ENCODE data around the gene HCFC1R1.

Gene HCFC1R1

DNA sequence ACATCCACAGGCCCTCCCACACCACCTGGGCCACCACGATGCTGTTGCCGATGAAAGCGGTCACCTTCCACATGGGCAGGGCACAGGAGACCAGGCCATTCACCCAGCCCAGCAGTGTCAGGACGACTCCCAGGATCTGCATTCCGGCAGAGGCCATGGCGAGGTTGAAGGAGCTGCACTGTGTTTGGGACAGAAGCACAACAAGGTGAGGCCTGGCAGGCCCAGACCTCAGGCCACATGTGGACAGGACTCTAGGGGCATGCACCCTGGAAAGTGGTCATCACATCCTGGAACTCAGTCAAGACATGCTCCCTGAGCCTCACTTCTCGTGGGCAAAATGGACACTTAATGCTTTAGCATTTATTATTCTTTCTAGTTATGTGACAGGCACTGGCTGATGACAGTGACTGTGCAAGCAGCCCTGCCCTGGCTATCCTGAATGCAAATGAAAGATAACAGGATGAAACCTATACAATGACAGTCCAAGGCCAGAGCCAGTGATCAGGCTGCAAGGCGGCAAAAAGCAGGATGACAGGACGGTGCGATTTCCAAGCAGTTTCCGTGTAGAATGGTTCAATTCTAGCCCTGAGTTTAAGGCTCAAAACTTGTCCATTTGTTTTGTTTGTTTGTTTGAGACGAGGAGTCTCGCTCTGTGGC, 7.7 kb downstream of the HCFC1R1 start:
- no peak for DNase-seq

DNA sequence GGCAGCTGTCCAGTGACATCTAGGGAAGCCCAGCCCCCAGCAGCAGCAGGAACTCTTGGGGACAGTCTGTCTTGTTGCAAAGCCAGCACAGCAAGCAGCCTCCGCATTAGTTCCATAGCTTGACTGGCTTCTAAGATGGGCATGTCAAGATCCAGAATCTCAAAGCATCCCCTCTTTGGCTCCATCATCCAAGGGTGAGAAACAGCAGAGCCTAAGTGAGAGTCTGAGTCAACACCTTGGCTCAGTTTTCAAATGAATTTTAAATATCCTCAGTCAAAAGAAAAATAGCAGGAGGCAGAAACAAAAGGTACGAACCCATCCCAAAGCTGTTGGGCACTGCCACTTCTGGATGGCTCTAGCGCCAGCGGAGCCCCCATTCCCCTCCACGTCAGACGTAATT, 8.8 kb downstream of the HCFC1R1 start:
- DNase-seq: no peak

DNA sequence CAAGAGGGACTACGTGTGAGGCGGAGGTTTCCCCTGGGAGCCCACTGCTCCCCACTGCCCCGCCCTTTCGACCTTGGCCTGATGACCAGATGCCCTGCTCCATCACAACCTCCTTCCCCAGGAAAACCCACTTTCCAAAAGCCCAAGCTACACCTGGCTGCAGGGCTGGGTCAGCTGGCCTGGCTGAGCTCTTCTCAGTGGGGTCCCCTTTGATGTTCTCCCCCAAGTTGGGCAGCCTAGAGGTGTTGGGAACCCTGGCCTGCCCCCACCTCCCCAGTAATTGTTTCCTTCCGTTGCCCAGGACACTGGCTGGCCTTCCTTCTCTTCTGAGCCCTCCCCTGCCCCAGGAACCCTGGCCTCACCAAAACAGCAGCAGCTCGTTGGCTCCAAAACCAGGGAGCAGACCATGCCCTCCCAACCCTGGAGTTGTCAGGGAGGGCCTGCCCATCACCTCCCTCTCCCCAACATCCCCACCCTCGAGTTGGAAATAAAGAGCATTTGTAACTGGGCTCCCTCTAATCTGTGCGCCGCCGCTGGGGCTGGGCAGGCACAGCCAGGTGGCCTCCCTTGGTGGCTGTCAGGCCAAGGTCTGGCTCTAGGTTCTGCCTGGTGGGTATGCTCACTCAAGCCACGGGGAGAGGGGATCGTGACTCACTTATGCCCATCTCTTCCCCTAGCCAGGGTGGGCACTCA, 9.6 kb downstream of the HCFC1R1 start:
- DNase-seq: no peak

DNA sequence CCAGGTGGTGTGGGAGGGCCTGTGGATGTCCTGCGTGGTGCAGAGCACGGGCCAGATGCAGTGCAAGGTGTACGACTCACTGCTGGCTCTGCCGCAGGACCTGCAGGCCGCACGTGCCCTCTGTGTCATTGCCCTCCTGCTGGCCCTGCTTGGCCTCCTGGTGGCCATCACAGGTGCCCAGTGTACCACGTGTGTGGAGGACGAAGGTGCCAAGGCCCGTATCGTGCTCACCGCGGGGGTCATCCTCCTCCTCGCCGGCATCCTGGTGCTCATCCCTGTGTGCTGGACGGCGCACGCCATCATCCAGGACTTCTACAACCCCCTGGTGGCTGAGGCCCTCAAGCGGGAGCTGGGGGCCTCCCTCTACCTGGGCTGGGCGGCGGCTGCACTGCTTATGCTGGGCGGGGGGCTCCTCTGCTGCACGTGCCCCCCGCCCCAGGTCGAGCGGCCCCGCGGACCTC, 10.2 kb downstream of the HCFC1R1 start:
- DNase-seq: no peak

DNA sequence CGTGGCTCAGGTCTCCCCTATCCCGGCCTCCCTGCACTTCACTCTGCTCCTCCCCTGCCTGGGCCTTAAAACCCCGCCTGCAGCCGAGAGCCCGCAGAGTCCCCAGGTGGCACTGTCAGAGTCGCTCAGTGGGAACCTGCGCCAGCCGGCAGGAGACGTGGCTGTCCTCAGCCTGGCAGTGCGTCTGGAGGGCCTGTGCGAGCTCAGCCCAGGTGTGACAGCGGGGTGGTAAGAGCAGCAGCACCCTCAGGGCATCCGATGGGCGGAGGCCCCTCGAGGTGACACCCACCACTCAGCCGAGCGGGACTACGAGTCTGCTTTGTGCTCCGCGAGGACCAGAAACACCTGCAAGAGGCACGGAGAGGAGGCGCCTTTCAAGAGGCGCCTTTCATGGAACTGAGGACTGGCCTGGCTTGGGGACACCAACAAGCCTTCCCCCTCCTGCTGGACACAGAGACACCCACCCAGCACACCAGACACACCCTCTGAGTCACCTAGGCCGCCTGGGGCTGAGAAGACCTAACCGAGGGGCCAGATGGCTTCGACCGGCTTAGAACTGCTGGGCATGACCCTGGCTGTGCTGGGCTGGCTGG, 10.8 kb downstream of the HCFC1R1 start, which contains the start of gene CLDN9:
CLDN9 (plus strand) TSS at position 96 of the 593 bp plus-strand sequence; CDS start at position 536, 440 bp downstream.
- peak; percentile 91 for DNase-seq

DNA sequence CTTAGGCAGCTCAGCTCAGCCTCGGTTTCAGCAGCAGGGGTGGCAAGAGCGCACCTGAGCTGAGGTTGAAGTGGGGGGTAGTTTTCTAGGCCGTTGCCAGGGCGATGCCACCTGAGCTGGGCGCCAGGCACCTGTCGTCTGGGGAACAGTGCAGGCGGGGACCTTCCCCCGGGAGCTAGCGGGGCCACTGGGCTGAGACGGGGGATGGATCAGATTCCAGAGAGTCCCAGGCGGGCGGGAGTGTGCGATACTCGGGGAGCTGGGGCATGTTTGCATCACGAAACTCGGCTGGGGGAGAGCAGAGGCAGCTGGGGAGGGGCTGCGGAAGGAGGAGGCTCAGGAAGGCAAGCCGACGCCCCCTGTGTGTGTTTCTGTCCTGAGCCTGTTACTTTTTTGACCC, 11.5 kb downstream of the HCFC1R1 start:
- peak; percentile 96 for DNase-seq

DNA sequence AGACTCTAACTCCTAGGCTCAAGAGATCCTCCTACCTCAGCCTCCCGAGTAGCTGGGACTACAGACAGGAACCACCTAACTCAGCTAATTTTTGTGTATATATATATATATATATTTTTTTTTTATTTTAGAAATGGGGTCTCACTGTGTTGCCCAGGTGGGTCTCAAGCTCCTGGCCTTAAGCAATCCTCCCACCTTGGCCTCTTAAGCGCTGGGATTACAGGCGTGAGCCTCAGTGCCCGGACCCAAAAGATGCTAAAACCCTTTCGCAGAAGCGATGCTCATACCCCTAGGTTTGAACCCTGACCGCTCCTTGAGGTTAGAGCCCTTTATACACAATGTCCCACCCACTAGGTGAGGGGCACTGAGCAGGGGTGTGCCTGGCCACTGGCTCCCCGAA, 13.2 kb downstream of the HCFC1R1 start:
- DNase-seq: no peak

DNA sequence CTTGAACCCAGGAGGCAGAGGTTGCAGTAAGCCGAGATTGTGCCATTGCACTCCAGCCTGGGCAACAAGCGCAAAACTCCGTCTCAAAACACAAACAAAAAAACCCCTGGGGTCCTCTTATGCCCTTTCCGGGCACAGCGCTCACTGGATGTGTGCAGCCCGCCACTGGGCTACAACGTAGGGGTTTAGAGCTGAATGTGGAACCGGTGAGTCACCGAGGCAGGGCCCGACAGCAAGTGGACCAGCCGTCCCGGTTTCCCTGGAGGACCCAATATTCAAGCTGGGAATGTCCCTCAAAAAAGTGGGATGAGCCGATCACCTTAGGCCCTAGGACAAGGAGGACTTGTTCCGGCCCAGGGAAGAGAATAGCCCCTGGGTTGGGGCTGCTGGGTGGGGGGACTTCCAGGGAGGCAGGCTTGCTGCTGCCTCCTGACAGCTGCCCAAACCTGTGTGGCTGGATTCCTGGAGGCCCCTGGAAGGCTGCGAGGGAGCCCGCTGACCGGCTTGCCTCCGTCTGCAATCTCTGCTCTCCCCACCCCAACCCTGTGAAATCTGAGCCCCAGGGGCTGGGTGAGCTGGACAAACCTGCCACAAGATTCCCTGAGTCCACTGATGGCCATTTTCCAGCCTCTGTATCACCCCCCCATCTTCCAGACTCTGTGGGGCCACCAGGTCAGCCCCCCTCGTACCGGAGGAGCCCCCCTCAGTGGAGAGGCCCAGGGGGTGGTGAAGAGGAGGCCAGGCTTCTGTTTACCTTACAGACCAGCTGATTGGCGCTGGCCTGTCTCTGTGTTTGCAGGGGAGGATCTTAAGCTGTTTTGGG, 14.0 kb downstream of the HCFC1R1 start:
- DNase-seq: no peak

DNA sequence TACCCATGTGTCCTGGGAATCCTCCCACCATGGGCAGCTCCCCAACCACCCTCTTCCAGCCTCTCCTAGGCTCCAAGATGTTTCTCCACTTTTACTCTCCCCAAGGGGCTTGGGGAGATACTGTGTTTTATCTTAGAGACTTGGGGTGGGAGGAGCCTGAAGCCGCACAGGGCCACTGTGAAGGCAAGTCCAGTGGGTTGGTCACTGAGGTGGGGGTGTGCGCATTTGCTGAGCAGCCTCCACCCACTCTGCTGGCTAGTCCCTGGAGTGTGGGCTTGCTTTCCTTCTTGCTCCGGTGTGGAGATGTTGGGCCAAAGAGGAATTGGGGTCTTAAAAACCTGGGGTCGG, 15.1 kb downstream of the HCFC1R1 start:
- DNase-seq: no peak

DNA sequence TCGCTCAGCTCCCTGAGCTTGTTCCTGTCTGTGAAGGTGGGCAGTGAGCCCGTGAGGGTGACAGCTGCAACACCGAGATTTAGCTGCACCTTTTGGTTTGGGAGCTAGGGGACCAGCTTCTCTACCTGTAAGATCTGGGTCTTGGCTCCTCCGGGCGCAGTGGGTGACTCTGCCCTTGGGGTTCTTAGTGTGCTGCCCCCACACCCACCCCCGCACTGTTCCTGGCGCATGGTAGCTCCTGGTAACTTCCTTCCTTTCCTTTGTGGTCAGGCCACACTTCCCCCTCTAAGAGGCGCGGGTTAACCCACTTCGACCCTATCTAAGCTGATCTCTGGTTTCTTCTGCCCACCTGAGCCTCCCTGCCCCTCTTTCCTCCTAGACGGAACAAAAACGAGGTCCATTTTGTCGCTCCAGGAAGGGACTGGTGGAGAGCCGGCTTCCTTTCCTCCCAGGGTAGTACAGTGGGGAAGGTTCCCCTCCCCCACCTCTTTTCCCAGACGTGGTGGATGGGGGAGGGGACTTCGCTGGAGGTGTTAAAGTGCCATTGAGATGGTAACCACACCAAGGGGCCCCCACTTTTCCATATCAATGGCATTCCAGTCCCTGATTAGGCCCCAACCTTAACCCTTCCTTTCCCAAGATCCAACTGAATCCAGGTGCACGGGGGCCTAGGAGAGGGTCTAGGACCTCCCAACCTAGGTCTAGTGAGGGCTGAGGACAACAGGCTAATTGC, 15.6 kb downstream of the HCFC1R1 start:
- DNase-seq: no peak

DNA sequence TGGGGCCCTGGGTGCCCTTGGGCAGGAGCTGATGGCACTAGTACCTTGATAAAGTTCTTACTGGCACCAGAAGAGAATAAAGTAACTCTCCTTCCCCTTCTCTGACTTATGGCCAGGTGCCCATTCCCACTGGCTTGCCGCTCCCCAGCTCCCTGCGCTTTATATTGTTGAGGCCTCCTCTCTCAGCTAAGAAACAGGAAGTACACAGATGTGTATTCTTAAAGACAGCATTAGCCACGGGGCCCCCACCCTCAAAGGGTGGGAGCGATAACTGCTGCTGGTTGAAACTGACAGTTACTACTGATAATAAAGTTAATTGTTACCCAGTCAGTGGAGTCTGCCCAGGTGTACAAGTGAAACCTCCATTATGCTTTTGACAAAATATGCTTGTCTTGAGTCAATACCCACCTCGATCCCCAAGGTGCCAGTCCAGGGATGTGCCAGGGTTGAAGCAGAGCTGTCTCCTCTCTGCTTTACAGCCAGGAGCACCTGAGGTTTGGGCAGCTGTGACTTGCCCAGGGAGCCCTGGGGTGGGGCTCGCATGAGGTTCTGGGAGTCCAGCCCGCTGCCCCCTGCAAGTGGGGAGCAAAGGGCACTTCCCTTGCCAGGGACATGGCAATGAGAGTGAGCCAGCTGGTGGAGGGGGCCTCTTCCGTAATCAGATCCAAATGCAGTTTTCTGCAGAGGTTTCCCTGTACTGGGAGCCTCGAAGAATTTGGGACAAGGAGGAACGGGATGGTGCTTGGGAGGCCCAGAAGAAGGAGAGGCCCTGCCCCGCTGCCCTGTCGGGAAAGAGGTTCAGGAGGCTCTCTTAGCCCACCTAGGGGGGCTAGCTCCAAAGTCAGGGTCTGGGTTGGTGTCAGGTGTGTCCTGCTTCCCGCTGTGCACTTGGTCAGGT, 16.4 kb downstream of the HCFC1R1 start:
- no peak for DNase-seq

DNA sequence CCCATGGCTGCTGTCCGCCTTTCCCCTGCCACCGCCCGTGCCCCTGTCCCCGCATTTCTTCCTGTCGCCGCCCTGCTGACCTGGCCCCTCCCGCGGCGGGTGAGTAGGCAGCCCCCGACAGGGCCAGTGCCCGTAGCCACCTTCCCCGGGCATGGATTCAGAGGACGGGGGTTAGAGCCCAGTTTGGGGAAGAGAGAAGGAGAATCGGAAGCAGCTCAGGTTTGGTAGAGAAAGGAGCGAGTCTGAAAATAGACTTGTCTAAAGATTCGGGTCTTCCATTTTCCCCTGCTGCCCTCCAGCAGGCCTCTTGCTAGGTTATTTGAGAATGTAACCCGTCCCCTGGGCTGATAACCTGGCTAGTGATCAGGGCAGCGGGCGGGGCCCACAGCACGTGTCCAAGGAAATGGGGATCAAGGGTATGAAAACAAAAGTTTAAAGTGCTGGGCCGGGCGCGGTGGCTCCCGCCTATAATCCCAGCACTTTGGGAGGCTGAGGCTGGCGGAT, 18.9 kb downstream of the HCFC1R1 start:
- no peak for DNase-seq

DNA sequence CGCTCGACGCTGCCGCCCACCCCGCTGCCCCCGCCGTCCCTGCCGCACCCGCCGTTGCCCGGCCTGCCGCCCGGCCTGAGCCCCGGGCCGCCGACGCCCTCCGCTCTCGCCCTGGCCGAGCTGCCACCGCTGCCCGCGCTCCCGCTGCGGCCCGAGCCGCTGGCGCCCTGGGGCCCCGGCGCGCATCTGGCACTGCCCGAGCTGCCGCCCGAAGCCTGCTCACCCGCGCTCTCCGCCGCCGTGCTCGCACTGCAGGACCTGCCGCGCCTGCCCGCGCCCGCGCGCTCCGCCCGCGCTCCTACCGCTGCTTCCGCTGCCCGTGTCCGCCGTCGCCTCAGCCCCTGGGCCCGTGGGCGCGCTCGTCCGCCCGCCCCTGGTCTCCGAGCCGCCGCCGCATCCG, 19.4 kb downstream of the HCFC1R1 start:
- no peak for DNase-seq

DNA sequence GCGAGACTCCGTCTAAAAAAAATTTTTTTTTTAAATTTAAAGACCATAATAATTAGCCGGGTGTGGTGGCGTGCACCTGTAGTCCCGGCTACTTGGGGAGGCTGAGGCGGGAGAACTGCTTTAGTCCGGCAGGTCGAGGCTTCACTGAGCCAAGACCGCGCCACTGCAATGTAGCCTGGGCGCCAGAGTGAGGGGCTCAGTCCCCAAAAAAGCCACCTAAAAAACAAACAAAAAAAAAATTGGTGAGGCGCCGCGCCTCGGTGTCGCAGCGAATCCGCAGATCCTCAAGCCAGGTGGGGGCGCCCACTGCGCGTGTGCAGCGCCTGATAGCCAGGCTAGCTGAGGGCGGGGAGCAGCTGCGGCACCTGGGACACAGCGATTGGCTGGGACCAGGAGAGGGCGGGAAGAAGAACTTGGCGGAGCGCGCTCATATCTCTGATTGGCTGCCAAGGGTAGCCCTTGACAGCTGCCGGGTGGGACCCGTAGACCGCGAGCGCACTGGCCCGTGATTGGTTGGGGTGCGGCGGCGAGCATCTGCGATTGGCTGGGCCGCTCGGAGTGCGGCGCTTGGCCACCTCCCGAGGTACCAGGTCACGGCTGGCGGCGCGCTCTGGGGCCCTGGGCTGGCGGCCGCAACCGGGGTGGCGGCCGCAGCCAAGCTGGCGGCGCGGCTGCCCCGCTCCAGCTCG, 20.0 kb downstream of the HCFC1R1 start:
- DNase-seq: peak; percentile 98

DNA sequence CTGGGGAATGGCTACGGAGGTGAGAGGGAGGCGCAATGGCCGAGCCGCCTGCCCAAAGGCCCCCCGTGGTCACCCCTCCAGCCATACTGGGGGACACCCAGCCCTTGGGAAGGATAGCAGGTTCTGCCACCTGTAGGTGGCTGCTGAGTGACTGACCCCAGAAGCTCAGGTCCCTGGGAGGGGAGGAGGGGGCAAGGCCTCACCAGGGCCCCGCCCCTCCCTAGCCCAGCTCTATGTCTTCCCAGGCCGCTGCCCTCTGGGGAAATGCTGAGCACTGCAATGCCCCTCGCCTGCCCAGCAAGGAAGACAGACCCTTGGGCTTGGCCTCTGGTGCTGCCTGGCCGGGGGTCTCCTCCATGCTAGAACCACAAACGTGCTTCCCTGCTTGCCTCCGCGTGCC, 22.4 kb downstream of the HCFC1R1 start:
- DNase-seq: no peak

DNA sequence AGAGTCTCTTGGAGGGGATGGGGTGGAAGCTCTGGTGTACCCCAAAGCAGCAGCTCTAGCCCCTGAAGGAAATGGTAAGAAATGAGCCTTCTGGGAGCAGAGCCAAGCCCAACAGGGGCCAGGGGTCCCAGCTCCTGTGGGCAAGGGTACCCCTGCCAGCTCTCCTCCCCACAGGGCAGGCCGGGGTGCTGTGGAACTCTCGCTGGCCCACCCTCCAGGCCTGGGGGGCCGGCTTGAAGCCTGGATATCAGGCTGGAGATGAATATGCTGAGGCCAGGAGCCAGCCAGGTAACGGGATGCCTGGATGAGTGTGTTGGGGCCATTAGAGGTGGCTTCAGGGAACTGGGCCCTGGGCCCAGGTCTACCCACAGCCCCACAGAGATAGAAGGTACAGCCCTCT, 23.2 kb downstream of the HCFC1R1 start:
- no peak for DNase-seq

DNA sequence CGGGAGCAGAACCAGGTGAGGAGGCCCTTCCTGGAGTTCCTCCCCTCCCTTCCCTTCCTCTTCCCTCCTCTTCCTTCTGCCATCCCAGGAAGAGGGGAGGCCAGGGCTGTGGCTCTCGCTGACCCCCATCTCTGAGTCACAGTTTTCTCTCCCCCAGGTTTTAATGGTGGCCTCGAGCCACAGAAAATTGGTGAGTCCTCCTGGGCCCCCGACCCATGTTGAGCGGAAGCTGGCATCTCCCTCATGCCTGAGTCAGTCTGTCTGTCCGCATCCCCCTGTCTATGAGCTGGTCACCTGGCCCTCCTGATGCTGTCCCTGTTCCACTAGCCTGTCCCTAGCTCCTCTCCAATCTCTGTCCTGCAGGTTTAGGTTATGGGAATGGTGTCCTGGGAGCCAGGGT, 23.8 kb downstream of the HCFC1R1 start:
- DNase-seq: no peak

DNA sequence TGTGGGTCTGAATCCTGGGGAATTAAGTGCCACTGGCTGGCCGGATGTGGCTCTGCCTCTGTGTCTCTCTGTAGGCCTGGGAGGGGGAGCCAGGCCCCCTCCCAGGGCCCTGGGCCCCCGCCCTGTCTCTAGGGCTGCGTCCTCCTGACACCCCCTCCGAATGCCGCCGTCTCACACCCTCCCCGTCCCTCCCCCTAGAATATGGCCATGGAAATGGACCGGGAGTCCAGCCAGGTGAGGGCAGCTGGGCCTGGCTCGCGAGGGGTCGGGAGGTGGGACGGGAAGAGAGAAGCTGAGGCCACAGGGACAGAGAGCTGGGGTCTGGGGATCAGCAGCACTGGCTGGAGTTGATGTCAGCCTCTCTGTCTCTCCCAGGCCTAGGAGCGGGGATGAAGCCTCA, 27.4 kb downstream of the HCFC1R1 start:
- DNase-seq: no peak

DNA sequence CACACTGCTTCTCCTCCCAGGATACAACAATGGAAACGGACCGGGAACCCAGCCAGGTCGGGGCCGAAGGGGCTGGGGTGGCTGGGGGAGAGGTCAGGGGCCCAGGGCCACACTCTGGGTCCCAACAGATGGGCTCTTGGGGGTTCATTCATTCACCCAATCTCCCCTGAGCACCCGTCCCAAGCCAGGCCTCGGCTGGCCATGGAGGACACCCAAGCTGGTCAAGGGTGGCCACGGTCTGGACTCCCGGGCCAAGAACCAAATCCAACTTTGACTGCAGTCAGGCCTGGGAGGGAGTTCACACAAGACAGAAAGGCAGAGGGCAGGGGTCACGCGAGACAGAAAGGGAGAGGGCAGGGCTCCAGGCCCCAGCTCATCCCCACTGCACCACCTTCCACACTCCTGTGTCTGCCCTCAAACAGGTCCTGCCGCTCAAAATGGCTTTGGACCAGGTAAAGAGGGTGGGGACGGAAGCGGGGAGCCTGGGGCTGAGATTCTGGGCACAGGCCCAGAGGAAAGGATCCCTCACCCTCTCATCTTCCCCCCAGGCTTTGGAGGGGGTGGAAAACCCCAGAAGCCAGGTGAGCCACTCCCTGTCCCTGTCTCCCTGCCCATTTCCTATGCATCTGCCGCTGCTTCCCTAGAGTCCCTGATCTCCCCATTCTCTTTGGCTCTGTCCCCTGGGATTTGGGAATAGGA, 31.2 kb downstream of the HCFC1R1 start:
- no peak for DNase-seq

DNA sequence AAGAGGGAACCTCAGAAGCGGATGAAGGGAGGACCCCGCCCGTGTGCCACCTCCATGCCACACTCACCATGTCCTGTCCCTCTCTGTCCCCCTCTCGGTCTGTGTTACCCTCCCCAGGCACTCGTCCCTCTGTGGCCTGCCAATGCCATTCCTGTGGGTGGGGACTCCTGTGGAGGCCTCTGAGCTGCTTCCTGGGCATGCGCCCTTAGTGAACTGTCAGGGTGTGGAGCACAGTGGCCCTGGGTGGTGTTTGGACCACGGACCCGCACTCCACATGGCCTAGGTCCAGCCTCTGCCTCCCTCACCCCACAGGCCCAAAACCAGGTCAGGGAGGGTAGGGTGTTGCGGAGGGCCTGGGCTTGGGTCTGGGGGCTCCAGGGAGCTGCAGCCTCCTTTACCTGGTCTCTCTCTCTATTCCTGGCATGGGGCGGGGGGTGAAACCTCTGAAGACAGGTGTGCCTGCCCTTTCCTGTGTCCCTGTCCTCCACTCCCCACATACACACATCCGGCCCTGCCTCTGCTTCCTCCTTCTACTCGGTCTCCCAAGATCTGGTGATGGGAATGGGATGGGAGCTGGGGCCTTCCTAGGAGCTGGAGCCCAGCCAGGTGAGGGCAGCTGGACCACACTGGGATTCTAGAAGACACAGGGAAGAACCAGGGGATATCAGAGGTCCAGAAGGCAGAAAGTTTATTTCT, 32.0 kb downstream of the HCFC1R1 start:
- DNase-seq: no peak

Data from NCI-H2171 (cell line).